ENCODE results near the gene MUC20. TPM values are rescaled to one million over a fixed set of nuclear protein-coding genes. Genes with fewer than 3 reads are reported as not detected.

MUC20 gene
- total and polyA plus RNA-seq, 2 of the 13 experiments (the other 11 are each of a cell fraction or from before 2014, with no cell fraction given), result 0.24 to 0.83 TPM

- TF ChIP-seq TRAFD1 (CRISPR knock-in tag; IDR thresholded peaks at IDR 0.05; ENCODE audit: borderline replicate concordance), result no peak
- no peak for TF ChIP-seq KLF12 (CRISPR knock-in tag; IDR thresholded peaks at IDR 0.05; ENCODE audit: borderline replicate concordance)
- TF ChIP-seq ZBTB1 (CRISPR knock-in tag; IDR thresholded peaks at IDR 0.05; ENCODE audit: borderline replicate concordance), result no peak
These were observed 32.0 kb downstream of the MUC20 start (continued) for GRCh38 chr3:195752546-195753331.

- CTCF ChIA-PET (ENCODE audit: low intra/inter-chr PET ratio, low total read pairs), result no interaction called here
These were observed 32.8 kb downstream of the MUC20 start for GRCh38 chr3:195753581-195753980.

More at GRCh38 chr3:195753581-195753980, 32.8 kb downstream of the MUC20 start:
- no peak for FAIRE-seq
- H3K36me3 ChIP-seq (replicated peaks in 1 of 2; ENCODE audit: control insufficient read depth in 1 of 2, insufficient read depth in 2 of 2, low read length in 2 of 2), result no peaks in the 10 kb centered on the region
- no peaks in the 10 kb centered on the region for H3K4me1 ChIP-seq (ENCODE audit: insufficient read depth, low read length)
- TF ChIP-seq, protein P1, sequence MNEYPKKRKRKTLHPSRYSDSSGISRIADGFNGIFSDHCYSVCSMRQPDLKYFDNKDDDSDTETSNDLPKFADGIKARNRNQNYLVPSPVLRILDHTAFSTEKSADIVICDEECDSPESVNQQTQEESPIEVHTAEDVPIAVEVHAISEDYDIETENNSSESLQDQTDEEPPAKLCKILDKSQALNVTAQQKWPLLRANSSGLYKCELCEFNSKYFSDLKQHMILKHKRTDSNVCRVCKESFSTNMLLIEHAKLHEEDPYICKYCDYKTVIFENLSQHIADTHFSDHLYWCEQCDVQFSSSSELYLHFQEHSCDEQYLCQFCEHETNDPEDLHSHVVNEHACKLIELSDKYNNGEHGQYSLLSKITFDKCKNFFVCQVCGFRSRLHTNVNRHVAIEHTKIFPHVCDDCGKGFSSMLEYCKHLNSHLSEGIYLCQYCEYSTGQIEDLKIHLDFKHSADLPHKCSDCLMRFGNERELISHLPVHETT (CRISPR knock-in tag; conservative IDR thresholded peaks at IDR 0.05), result no peak
- TF ChIP-seq TGIF2 (CRISPR knock-in tag; IDR thresholded peaks at IDR 0.05), result no peak
- TF ChIP-seq CTCF (CRISPR knock-in tag; IDR thresholded peaks at IDR 0.05), result no peak
- TF ChIP-seq ZNF773 (CRISPR knock-in tag; IDR thresholded peaks at IDR 0.05; ENCODE audit: borderline replicate concordance), result no peak
- TF ChIP-seq TOPORS (CRISPR knock-in tag; IDR thresholded peaks at IDR 0.05), result no peak
- no peak for TF ChIP-seq NFIC (IDR thresholded peaks at IDR 0.05; ENCODE audit: low read length)
- no peak for TF ChIP-seq ZNF326 (CRISPR knock-in tag; IDR thresholded peaks at IDR 0.05; ENCODE audit: borderline replicate concordance)
- TF ChIP-seq HHEX (CRISPR knock-in tag; IDR thresholded peaks at IDR 0.05), result no peak
- TF ChIP-seq EEA1 (CRISPR knock-in tag; IDR thresholded peaks at IDR 0.05; ENCODE audit: borderline replicate concordance), result no peak
- TF ChIP-seq STAG1 (CRISPR knock-in tag; IDR thresholded peaks at IDR 0.05), result no peak
- no peak for TF ChIP-seq ZSCAN25 (CRISPR knock-in tag; IDR thresholded peaks at IDR 0.05)
- no peak for TF ChIP-seq CBX5 (CRISPR knock-in tag; IDR thresholded peaks at IDR 0.05; ENCODE audit: borderline replicate concordance)
- TF ChIP-seq NR1H2 (CRISPR knock-in tag; IDR thresholded peaks at IDR 0.05; ENCODE audit: borderline replicate concordance, low read depth), result no peak
- no peak for DNase-seq (ENCODE audit: low spot score)
- intact Hi-C loops (cut with micrococcal nuclease; ENCODE audit: unreplicated experiment) (no loop called here), in situ Hi-C loops (cut with HindIII; ENCODE audit: extremely low pct_ligation_motif_present, low pct_unique_long_range_greater_than_20kb) (no loop called here)
- no peaks in the 10 kb centered on the region for H3K9me3 ChIP-seq (ENCODE audit: low read length)
- no peak overlapping the region for H2AFZ ChIP-seq (ENCODE audit: low read length)
- no peak overlapping the region for H3K4me2 ChIP-seq (ENCODE audit: low read depth, low read length)
- H4K20me1 ChIP-seq (ENCODE audit: insufficient read depth, low read length), result no peaks in the 10 kb centered on the region
- no TSS peak for BruUV-seq (replicated peaks)
- H3K27ac ChIP-seq (ENCODE audit: extremely low read length, insufficient read depth, low read length), result no peak overlapping the region
- H3K27me3 ChIP-seq (ENCODE audit: control insufficient read depth in 1 of 2, insufficient read depth in 2 of 2, low read length in 2 of 2), result peaks cover 9 to 46% of the 10 kb centered on the region in 2 experiments
- POLR2A ChIA-PET, result no interaction called here
- H3K79me2 ChIP-seq (ENCODE audit: insufficient read depth, low read length), result no peaks in the 10 kb centered on the region
- no peak overlapping the region for H3K9ac ChIP-seq (ENCODE audit: insufficient read depth, low read depth, low read length)
- no peak for ATAC-seq
- no peak overlapping the region for H3K4me3 ChIP-seq (replicated peaks in 1 of 3; ENCODE audit: insufficient read depth in 1 of 3, low read depth in 2 of 3, low read length in 3 of 3)
- WGBS (ENCODE audit: low lambda C conversion rate), result 30% methylated on average over 6 of the region's 14 CpGs

All from HepG2 (cell line).